ENCODE data around the gene GLG1.

- TF ChIP-seq, protein P1, sequence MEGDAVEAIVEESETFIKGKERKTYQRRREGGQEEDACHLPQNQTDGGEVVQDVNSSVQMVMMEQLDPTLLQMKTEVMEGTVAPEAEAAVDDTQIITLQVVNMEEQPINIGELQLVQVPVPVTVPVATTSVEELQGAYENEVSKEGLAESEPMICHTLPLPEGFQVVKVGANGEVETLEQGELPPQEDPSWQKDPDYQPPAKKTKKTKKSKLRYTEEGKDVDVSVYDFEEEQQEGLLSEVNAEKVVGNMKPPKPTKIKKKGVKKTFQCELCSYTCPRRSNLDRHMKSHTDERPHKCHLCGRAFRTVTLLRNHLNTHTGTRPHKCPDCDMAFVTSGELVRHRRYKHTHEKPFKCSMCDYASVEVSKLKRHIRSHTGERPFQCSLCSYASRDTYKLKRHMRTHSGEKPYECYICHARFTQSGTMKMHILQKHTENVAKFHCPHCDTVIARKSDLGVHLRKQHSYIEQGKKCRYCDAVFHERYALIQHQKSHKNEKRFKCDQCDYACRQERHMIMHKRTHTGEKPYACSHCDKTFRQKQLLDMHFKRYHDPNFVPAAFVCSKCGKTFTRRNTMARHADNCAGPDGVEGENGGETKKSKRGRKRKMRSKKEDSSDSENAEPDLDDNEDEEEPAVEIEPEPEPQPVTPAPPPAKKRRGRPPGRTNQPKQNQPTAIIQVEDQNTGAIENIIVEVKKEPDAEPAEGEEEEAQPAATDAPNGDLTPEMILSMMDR (IDR thresholded peaks at IDR 0.05), result no peak
- no peak for TF ChIP-seq POLR2A (IDR thresholded peaks at IDR 0.05)
Observed at GRCh38 chr16:74465851-74466685, 140.8 kb downstream of the GLG1 start.
